ENCODE data around the gene LRPAP1.
"Not testable (repeated sequence)": the region's sequence is repeated elsewhere in the genome, so short reads cannot be mapped to it uniquely, and the experiment has no call there.

DNA sequence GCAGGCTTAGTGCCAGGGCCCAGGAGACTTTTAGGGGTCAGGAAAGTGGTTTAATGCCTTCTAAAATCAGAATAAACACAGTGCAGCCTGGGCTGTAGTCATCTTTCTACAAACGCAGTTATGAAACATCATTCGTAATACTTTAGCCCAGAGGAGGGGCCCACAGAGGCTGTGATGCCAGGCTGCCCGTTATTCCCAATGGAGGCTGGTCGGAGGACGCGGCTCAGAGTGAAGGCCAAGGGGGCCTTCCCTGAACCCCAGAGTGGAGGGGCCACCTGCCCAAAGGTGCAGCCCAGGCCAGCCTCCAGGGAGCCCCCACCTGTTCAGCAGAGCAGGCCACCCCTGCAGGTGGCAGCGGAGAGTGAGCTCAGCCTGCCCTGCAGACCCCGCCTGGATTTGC is 29.9 kb upstream of the LRPAP1 start:
- not testable (repeated sequence) for TF ChIP-seq ZBTB7A (tag by site-specific recombination; IDR thresholded peaks at IDR 0.05; ENCODE audit: low read depth); SP7 (tag by site-specific recombination; IDR thresholded peaks at IDR 0.05); IKZF3 (tag by site-specific recombination; IDR thresholded peaks at IDR 0.05); ZNF558 (tag by site-specific recombination; IDR thresholded peaks at IDR 0.05); ZNF341 (tag by site-specific recombination; IDR thresholded peaks at IDR 0.05; ENCODE audit: low read depth)
- TF ChIP-seq, protein P1, sequence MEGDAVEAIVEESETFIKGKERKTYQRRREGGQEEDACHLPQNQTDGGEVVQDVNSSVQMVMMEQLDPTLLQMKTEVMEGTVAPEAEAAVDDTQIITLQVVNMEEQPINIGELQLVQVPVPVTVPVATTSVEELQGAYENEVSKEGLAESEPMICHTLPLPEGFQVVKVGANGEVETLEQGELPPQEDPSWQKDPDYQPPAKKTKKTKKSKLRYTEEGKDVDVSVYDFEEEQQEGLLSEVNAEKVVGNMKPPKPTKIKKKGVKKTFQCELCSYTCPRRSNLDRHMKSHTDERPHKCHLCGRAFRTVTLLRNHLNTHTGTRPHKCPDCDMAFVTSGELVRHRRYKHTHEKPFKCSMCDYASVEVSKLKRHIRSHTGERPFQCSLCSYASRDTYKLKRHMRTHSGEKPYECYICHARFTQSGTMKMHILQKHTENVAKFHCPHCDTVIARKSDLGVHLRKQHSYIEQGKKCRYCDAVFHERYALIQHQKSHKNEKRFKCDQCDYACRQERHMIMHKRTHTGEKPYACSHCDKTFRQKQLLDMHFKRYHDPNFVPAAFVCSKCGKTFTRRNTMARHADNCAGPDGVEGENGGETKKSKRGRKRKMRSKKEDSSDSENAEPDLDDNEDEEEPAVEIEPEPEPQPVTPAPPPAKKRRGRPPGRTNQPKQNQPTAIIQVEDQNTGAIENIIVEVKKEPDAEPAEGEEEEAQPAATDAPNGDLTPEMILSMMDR (tag by site-specific recombination; IDR thresholded peaks at IDR 0.05), result not testable (repeated sequence)

All from HEK293 (cell line).